IPS-18c (cell line): ENCODE results near the gene SRCAP.

Experiments used
- H3K4me3 ChIP-seq: 2 replicates; pipeline ENCODE4 v1.7.0; 2013; ENCODE audit warnings: low read depth, mild to moderate bottlenecking, low read length, moderate library complexity; ENCODE audit not compliant: insufficient read depth
- H3K9me3 ChIP-seq: one replicate; pipeline ENCODE4 v1.6.1; 2013; ENCODE audit warnings: mild to moderate bottlenecking, low read length, moderate library complexity; ENCODE audit not compliant: control insufficient read depth, insufficient read depth

The SRCAP gene

DNA sequence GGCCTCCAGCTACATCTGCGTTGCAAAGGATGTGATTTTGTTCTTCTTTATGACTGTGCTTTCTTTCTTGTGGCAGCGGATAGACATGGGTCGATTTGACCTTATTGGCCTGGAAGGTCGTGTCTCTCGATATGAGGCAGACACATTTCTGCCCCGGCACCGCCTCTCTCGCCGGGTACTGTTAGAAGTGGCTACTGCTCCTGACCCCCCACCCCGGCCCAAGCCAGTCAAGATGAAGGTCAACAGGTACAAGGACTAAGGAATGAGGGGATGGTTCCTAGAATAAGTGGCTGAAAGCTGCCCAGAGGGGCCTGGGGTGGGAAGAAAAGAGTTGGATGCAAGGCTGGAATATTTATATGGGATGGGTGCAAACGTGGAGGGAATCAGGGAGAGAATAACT is 21.1 kb downstream of the SRCAP start:
- no peak overlapping the region for H3K4me3 ChIP-seq
- no peaks in the 10 kb centered on the region for H3K9me3 ChIP-seq

DNA sequence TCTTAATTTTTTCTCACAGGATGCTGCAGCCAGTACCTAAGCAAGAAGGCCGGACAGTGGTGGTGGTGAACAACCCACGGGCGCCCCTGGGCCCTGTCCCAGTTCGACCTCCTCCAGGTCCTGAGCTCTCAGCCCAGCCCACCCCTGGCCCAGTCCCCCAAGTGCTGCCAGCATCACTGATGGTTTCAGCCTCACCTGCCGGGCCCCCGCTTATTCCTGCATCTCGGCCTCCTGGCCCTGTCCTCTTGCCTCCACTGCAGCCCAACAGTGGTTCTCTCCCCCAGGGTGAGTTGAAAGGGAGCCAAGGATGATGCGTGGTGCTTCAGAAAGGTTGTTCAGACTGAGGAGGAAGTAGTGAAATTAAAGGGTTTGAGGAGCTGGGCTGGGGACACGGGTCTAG is 21.7 kb downstream of the SRCAP start:
- no peaks in the 10 kb centered on the region for H3K9me3 ChIP-seq
- no peak overlapping the region for H3K4me3 ChIP-seq

DNA sequence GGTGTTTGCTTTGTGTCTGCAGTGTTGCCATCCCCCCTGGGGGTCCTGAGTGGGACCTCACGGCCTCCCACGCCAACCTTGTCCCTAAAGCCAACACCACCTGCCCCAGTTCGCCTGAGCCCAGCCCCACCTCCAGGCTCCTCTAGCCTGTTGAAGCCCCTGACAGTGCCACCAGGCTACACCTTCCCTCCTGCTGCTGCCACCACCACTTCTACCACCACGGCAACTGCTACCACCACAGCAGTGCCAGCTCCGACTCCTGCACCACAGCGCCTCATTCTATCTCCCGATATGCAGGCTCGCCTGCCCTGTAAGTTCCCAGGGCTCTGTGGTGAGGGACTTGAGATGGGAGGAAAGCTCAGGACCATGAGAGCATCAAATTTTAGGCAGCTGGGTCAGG is 22.2 kb downstream of the SRCAP start:
- H3K4me3 ChIP-seq, result no peak overlapping the region
- H3K9me3 ChIP-seq, result no peaks in the 10 kb centered on the region

DNA sequence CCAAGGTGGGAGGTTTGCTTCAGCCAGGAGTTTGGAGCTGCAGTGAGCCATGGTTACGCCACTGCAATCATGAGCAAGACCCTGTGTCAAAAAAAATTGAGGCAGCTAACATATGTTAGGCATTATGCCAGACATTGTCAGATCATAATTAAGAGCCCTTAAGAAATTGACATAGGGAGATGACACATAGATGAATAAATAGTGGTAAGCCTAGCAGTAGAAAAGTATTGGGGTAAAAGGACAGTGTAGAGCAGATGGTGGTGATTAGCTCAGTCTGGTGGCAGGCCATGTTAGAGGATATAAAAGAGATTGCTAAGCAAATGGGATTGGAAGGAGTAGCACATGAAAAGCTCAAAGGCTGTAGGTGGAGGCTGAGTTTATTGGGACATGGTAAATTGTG is 22.6 kb downstream of the SRCAP start:
- H3K9me3 ChIP-seq, result no peaks in the 10 kb centered on the region
- no peak overlapping the region for H3K4me3 ChIP-seq

DNA sequence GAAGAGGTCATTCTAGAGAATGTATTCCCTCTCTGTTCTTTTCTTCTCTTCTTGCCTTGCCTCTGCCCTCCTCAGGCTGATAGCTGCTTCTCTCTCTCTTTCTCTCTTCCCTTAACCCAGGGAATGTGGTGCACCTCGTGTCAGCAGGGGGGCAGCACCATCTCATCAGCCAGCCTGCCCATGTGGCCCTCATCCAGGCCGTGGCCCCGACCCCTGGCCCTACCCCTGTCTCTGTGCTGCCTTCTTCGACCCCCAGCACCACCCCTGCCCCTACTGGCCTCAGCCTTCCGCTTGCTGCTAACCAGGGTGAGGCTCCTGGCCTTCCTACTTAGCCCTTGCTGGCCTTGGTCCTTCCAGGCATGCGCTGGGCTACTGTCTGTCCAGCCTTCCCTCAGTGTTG is 23.5 kb downstream of the SRCAP start:
- no peaks in the 10 kb centered on the region for H3K9me3 ChIP-seq
- no peak overlapping the region for H3K4me3 ChIP-seq

DNA sequence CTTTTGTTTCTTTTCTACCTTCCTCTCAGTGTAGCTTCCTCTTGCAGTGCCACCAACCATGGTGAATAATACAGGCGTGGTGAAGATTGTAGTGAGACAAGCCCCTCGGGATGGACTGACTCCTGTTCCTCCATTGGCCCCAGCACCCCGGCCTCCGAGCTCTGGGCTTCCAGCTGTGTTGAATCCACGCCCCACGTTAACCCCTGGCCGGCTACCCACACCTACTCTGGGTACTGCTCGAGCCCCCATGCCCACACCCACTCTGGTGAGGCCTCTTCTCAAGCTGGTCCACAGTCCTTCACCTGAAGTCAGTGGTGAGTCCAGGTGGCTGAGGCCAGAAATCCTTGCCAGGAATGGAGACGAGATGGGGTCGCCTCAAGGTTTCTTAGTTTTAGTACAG is 23.9 kb downstream of the SRCAP start:
- Histone ChIP-seq H3K4me3 (no peak overlapping the region), H3K9me3 (no peaks in the 10 kb centered on the region)

DNA sequence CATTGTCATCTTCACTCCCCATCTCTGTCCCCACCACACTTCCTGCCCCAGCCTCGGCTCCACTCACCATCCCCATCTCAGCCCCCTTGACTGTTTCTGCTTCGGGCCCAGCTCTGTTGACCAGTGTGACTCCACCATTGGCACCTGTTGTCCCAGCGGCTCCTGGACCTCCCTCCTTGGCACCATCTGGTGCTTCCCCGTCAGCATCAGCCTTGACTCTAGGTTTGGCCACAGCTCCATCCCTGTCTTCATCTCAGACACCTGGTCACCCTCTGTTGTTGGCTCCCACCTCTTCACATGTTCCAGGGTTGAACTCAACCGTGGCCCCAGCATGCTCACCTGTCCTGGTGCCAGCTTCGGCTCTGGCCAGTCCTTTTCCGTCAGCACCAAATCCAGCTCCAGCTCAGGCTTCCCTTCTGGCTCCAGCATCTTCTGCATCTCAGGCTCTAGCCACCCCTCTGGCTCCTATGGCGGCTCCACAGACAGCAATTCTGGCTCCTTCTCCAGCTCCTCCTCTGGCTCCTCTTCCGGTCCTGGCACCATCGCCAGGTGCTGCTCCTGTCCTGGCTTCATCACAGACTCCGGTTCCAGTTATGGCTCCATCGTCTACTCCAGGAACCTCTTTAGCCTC is 24.9 kb downstream of the SRCAP start:
- Histone ChIP-seq H3K4me3 (no peak overlapping the region), H3K9me3 (no peaks in the 10 kb centered on the region)

DNA sequence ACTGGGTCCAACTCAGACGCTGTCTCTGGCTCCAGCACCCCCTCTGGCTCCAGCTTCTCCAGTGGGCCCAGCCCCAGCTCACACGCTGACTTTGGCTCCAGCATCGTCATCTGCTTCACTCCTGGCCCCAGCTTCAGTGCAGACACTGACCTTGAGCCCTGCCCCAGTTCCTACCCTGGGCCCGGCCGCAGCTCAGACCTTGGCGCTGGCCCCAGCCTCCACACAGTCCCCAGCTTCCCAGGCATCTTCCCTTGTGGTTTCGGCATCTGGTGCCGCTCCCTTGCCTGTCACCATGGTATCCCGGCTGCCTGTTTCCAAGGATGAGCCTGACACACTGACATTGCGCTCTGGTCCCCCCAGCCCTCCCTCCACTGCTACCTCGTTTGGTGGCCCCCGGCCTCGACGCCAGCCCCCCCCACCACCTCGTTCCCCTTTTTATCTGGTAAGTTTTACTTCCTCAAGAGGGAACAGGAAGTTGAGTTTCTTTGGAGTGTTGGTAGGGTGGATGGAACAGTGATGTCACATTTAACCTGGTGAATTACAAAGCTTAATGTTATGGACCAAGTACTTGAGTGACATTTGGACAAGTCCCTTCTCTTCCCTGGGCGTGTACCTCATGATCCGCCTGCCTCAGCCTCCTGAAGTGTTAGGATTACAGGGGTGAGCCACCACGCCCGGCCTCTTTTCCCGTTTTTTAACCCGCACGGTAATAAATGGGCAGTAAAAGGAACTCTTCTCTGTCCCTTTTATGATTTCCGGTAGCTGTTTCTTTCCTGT is 25.9 kb downstream of the SRCAP start:
- no peaks in the 10 kb centered on the region for H3K9me3 ChIP-seq

DNA sequence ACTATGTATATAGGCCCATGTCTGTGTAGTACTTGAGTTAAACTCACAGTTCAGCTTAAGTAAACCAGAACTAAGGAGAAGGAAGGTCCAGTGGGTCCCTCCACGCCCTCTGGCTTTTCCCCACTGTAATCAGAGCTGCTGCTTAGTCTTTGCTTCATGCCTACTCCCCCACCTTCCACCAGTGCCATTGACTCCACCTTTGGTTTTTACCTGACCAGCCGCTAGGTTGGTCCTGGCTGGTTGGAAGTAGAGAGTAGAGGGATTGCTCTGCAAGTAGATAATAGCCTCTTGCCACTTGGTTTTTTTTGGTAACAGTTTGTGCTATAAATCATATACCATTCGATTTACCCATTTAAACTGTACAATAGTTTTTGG is 26.4 kb downstream of the SRCAP start:
- no peaks in the 10 kb centered on the region for H3K9me3 ChIP-seq
- no peak overlapping the region for H3K4me3 ChIP-seq

More for the DNA sequence above, 25.9 kb downstream of the SRCAP start:
- no peak overlapping the region for H3K4me3 ChIP-seq

DNA sequence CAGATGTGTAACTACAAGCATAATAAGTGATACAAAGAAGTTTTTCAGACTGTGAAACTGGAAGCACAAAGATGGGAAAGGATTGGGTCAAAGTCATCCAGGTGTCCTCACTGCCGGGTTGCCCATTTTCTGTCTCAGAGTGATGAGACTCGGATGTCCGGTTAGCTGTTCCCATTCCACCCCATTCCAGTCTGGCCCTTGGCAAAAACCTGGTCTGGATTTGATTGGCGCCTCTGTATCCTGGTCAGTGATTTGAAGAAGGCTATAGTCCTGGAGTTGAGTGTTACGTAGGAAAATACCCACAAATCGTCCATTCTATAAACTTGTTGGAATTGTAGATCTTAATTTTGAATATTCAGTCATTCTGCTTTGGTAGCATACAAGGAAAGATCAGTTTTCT is 29.4 kb downstream of the SRCAP start:
- Histone ChIP-seq H3K4me3 (no peak overlapping the region), H3K9me3 (no peaks in the 10 kb centered on the region)

DNA sequence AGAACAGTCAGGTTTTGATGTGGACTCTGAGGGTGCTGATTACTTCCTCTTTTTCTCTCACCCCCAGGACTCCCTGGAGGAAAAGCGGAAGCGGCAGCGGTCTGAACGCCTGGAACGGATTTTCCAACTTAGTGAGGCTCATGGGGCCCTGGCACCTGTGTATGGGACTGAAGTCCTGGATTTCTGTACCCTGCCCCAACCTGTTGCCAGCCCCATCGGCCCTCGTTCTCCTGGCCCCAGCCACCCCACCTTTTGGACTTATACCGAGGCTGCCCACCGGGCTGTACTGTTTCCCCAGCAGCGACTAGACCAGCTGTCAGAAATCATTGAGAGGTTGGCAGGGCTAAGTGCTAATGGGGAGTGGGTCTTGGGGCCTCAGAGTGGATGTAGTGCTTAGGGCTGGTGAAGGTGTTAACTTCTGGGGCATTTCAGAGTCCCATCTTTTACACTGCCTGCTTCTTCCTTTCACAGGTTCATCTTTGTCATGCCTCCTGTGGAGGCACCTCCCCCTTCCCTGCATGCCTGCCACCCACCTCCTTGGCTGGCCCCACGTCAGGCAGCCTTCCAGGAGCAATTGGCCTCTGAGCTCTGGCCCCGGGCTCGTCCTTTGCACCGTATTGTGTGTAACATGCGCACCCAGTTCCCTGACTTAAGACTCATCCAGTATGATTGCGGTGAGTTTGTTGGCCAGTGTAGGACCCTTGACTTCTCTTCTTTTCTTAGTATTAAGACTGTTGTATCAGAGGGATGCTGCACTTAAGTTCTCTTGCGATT is 30.1 kb downstream of the SRCAP start:
- Histone ChIP-seq H3K4me3 (no peak overlapping the region), H3K9me3 (no peaks in the 10 kb centered on the region)

DNA sequence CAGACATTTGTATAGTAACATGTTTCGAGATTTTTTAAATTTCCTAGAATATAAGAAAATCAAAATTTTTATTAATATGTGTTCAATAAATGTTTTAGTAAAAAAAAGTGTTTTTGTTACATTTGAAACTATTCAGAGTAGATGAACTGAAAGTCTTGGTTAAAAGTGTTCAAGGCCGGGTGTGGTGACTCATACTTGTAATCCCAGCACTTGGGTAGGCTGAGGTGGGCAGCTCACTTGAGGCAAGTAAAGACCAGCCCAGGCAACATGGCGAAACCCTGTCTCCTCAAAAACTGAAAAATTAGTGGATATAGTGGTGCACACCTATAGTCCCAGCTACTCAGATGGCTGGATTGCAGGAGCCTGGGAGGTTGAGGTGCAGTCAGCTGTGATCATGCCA is 32.4 kb downstream of the SRCAP start:
- H3K9me3 ChIP-seq, result no peaks in the 10 kb centered on the region
- H3K4me3 ChIP-seq, result no peak overlapping the region

DNA sequence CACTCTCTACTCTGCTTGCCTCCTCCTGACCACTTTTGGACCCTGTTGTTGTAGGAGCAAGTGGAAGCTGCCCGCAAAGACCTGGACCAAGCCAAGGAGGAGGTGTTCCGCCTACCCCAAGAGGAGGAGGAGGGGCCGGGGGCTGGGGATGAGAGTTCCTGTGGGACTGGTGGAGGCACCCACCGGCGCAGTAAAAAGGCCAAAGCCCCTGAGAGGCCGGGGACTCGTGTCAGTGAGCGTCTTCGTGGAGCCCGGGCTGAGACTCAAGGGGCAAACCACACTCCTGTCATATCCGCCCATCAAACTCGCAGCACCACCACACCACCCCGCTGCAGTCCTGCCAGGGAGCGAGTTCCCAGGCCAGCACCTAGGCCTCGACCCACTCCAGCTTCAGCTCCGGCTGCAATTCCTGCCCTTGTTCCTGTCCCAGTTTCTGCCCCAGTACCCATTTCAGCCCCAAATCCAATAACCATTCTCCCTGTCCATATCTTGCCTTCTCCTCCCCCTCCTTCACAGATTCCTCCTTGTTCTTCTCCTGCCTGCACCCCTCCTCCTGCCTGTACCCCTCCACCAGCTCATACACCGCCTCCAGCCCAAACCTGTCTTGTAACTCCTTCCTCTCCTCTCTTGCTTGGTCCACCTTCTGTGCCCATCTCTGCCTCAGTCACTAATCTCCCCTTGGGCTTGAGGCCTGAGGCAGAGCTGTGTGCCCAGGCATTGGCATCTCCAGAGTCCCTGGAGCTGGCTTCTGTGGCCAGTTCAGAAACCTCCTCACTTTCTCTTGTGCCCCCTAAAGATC is 38.2 kb downstream of the SRCAP start:
- H3K4me3 ChIP-seq, result no peak overlapping the region
- H3K9me3 ChIP-seq, result no peaks in the 10 kb centered on the region

DNA sequence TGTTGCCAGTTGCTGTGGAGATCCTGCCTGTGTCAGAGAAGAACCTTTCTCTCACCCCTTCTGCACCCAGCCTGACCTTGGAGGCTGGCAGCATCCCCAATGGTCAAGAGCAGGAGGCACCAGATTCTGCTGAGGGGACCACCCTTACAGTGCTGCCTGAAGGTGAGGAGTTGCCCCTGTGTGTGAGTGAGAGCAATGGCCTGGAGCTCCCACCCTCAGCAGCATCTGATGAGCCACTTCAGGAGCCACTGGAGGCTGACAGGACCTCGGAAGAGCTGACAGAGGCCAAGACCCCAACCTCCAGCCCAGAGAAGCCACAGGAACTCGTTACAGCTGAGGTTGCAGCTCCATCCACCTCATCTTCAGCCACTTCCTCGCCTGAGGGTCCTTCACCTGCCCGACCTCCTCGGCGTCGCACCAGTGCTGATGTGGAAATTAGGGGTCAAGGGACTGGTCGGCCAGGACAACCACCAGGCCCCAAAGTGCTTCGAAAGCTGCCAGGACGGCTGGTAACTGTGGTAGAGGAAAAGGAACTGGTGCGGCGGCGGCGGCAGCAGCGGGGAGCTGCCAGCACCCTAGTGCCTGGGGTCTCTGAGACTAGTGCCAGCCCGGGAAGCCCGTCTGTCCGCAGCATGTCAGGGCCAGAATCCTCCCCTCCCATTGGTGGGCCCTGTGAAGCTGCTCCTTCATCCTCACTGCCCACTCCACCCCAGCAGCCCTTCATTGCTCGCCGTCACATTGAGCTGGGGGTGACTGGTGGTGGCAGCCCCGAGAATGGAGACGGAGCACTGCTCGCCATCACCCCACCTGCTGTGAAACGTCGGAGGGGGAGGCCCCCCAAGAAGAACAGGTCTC is 39.0 kb downstream of the SRCAP start:
- no peak overlapping the region for H3K4me3 ChIP-seq
- no peaks in the 10 kb centered on the region for H3K9me3 ChIP-seq

DNA sequence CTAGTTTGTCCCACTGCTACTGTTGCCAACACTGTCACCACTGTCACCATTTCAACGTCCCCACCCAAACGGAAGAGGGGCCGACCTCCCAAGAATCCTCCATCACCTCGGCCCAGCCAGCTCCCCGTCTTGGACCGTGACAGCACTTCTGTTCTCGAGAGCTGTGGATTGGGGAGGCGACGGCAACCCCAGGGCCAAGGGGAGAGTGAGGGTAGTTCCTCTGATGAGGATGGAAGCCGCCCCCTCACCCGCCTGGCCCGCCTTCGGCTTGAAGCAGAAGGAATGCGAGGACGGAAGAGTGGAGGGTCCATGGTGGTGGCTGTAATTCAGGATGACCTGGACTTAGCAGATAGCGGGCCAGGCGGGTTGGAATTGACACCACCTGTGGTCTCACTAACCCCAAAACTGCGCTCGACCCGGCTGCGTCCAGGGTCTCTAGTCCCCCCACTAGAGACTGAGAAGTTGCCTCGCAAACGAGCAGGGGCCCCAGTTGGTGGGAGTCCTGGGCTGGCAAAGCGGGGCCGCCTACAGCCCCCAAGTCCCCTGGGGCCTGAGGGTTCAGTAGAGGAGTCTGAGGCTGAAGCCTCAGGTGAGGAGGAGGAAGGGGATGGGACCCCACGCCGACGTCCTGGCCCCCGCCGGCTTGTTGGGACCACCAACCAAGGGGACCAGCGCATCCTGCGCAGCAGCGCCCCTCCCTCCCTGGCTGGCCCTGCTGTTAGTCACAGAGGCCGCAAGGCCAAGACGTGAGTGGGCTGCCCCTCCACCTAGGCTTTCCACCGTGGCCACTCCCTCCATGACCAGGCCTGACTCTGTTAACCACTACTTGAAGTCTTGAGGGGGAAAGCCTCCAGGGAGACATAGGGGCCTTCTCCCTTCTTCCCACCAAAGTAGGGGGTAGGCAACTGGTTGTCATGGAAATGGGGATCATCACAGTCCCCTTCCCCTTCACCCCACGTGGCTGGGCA is 40.3 kb downstream of the SRCAP start:
- Histone ChIP-seq H3K9me3 (no peaks in the 10 kb centered on the region), H3K4me3 (no peak overlapping the region)
